ENCODE data around the gene PLXDC2. TPM values are rescaled to one million over a fixed set of nuclear protein-coding genes. Genes with fewer than 3 reads are reported as not detected.

PLXDC2 gene
- total RNA-seq, 1 experiment from 2014 or later, result 0.20 TPM

DNA sequence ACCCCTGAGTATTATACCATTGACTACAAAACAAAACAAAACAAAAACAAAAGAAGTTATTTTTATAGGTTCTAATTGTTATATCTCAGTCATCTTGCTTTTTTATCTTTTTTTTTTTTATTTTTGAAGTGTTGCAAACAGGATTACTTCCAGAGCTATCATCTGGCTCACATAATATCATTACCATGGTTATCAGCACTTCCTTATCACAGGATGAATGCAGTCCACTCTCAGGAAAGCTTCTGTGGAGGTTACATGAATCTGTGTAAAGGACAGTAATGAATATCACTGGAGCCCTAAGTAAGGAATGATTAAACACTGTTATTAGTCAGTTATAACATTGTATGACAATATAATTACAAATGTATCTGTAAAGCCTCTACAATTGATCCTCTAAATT lies 451.5 kb downstream of the PLXDC2 start:
- no peaks in the 10 kb centered on the region for H3K27me3 ChIP-seq (ENCODE audit: insufficient read depth, low read length)
- RAD21 ChIA-PET (ENCODE audit: low non-redundant PET in 1 of 2, low total read pairs in 2 of 2, uncharacterized antibody in 2 of 2, unreplicated experiment in 2 of 2), result no interaction called here
- CTCF ChIA-PET, result no interaction called here
- POLR2A ChIA-PET, result no interaction called here
- H3K9me2 ChIP-seq (ENCODE audit: insufficient read depth), result no peaks in the 10 kb centered on the region
- BruUV-seq (replicated peaks), result no TSS peak
- H3K9me3 ChIP-seq (ENCODE audit: control insufficient read depth in 1 of 2, insufficient read depth in 1 of 2, low read depth in 1 of 2, low read length in 2 of 2), result peaks cover 3 to 21% of the 10 kb centered on the region in 2 experiments; a peak in 2 of 4 replicates
- no peaks in the 10 kb centered on the region for H3K79me2 ChIP-seq (ENCODE audit: insufficient read depth, low read length)
- intact Hi-C loops (cut with micrococcal nuclease), result no loop called here
- no peak overlapping the region for H3K4me3 ChIP-seq (replicated peaks in 1 of 2; ENCODE audit: low read depth in 1 of 2, low read length in 2 of 2)
- ATAC-seq, result no peak
- H2AFZ ChIP-seq (ENCODE audit: low read depth, low read length, poor library complexity, severe bottlenecking), result no peak overlapping the region
- H3K36me3 ChIP-seq (ENCODE audit: control insufficient read depth in 1 of 2, insufficient read depth in 2 of 2, low read length in 2 of 2), result no peaks in the 10 kb centered on the region
- no peak overlapping the region for H3K27ac ChIP-seq (ENCODE audit: low read depth, low read length)
- DNase-seq (ENCODE audit: low read depth, low spot score), result no peak
- H3K9ac ChIP-seq (ENCODE audit: low read length), result no peak overlapping the region
- no peak for TF ChIP-seq JUND (IDR thresholded peaks at IDR 0.05)
- no peaks in the 10 kb centered on the region for H3K4me1 ChIP-seq (ENCODE audit: control insufficient read depth in 1 of 2, insufficient read depth in 2 of 2, low read length in 2 of 2)
- H4K20me1 ChIP-seq (ENCODE audit: insufficient read depth), result no peaks in the 10 kb centered on the region
- H3K4me2 ChIP-seq (ENCODE audit: low read length), result no peak overlapping the region

- intact Hi-C loops (cut with micrococcal nuclease), result no loop called here
- RAD21 ChIA-PET (ENCODE audit: low non-redundant PET in 1 of 2, low total read pairs in 2 of 2, uncharacterized antibody in 2 of 2, unreplicated experiment in 2 of 2), result no interaction called here
- Histone ChIP-seq H2AFZ (ENCODE audit: low read depth, low read length, poor library complexity, severe bottlenecking) (no peak overlapping the region), H3K4me3 (replicated peaks in 1 of 2; ENCODE audit: low read depth in 1 of 2, low read length in 2 of 2) (no peak overlapping the region), H3K27me3 (ENCODE audit: insufficient read depth, low read length) (no peaks in the 10 kb centered on the region), H3K9me3 (ENCODE audit: control insufficient read depth in 1 of 2, insufficient read depth in 1 of 2, low read depth in 1 of 2, low read length in 2 of 2) (peaks cover 3 to 10% of the 10 kb centered on the region in 2 experiments; a peak in 2 of 4 replicates), H3K27ac (ENCODE audit: low read depth, low read length) (no peak overlapping the region), H3K36me3 (ENCODE audit: control insufficient read depth in 1 of 2, insufficient read depth in 2 of 2, low read length in 2 of 2) (no peaks in the 10 kb centered on the region), H3K4me1 (ENCODE audit: control insufficient read depth in 1 of 2, insufficient read depth in 2 of 2, low read length in 2 of 2) (no peaks in the 10 kb centered on the region), H3K4me2 (ENCODE audit: low read length) (no peak overlapping the region), H4K20me1 (ENCODE audit: insufficient read depth) (no peaks in the 10 kb centered on the region), H3K9ac (ENCODE audit: low read length) (no peak overlapping the region), H3K79me2 (ENCODE audit: insufficient read depth, low read length) (no peaks in the 10 kb centered on the region), H3K9me2 (ENCODE audit: insufficient read depth) (no peaks in the 10 kb centered on the region)
- ATAC-seq (no peak), DNase-seq (ENCODE audit: low read depth, low spot score) (no peak)
- CTCF ChIA-PET, result no interaction called here
- POLR2A ChIA-PET, result no interaction called here
- no TSS peak for BruUV-seq (replicated peaks)
- no peak for TF ChIP-seq POLR2AphosphoS5 (IDR thresholded peaks at IDR 0.05; ENCODE audit: low read depth, low read length)
- TF ChIP-seq CTCF (IDR thresholded peaks at IDR 0.05 in 2 of 3, conservative IDR thresholded peaks at IDR 0.05 in 1 of 3; ENCODE audit: borderline replicate concordance in 1 of 3, insufficient read depth in 1 of 3, low read depth in 2 of 3, low read length in 2 of 3), result no peak
- no peak for TF ChIP-seq RAD21 (IDR thresholded peaks at IDR 0.05; ENCODE audit: low read depth)
- TF ChIP-seq, protein P1, sequence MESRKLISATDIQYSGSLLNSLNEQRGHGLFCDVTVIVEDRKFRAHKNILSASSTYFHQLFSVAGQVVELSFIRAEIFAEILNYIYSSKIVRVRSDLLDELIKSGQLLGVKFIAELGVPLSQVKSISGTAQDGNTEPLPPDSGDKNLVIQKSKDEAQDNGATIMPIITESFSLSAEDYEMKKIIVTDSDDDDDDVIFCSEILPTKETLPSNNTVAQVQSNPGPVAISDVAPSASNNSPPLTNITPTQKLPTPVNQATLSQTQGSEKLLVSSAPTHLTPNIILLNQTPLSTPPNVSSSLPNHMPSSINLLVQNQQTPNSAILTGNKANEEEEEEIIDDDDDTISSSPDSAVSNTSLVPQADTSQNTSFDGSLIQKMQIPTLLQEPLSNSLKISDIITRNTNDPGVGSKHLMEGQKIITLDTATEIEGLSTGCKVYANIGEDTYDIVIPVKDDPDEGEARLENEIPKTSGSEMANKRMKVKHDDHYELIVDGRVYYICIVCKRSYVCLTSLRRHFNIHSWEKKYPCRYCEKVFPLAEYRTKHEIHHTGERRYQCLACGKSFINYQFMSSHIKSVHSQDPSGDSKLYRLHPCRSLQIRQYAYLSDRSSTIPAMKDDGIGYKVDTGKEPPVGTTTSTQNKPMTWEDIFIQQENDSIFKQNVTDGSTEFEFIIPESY (IDR thresholded peaks at IDR 0.05; ENCODE audit: extremely low read depth, insufficient replicate concordance, low read length), result no peak
- no peak for TF ChIP-seq CBX3 (IDR thresholded peaks at IDR 0.05; ENCODE audit: low read depth)
- TF ChIP-seq, protein P2, sequence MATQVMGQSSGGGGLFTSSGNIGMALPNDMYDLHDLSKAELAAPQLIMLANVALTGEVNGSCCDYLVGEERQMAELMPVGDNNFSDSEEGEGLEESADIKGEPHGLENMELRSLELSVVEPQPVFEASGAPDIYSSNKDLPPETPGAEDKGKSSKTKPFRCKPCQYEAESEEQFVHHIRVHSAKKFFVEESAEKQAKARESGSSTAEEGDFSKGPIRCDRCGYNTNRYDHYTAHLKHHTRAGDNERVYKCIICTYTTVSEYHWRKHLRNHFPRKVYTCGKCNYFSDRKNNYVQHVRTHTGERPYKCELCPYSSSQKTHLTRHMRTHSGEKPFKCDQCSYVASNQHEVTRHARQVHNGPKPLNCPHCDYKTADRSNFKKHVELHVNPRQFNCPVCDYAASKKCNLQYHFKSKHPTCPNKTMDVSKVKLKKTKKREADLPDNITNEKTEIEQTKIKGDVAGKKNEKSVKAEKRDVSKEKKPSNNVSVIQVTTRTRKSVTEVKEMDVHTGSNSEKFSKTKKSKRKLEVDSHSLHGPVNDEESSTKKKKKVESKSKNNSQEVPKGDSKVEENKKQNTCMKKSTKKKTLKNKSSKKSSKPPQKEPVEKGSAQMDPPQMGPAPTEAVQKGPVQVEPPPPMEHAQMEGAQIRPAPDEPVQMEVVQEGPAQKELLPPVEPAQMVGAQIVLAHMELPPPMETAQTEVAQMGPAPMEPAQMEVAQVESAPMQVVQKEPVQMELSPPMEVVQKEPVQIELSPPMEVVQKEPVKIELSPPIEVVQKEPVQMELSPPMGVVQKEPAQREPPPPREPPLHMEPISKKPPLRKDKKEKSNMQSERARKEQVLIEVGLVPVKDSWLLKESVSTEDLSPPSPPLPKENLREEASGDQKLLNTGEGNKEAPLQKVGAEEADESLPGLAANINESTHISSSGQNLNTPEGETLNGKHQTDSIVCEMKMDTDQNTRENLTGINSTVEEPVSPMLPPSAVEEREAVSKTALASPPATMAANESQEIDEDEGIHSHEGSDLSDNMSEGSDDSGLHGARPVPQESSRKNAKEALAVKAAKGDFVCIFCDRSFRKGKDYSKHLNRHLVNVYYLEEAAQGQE (IDR thresholded peaks at IDR 0.05; ENCODE audit: low read depth), result no peak
- TF ChIP-seq EZH2phosphoT487 (IDR thresholded peaks at IDR 0.05; ENCODE audit: borderline replicate concordance), result no peak
- TF ChIP-seq, protein P3, sequence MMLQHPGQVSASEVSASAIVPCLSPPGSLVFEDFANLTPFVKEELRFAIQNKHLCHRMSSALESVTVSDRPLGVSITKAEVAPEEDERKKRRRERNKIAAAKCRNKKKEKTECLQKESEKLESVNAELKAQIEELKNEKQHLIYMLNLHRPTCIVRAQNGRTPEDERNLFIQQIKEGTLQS (IDR thresholded peaks at IDR 0.05), result no peak
- TF ChIP-seq CEBPB (IDR thresholded peaks at IDR 0.05; ENCODE audit: low read depth), result no peak
- TF ChIP-seq ELF1 (IDR thresholded peaks at IDR 0.05; ENCODE audit: borderline replicate concordance, low read depth), result no peak
- TF ChIP-seq SRF (IDR thresholded peaks at IDR 0.05; ENCODE audit: low read depth), result no peak
- TF ChIP-seq EZH2 (IDR thresholded peaks at IDR 0.05), result no peak
- no peak for TF ChIP-seq FOSL1 (IDR thresholded peaks at IDR 0.05; ENCODE audit: low read depth)
Measured at GRCh38 chr10:20271490-20271889, 455.3 kb downstream of the PLXDC2 start.

Data from HCT116 (cell line).